GM19025 (cell line): ENCODE data around the gene DPYD.

Experiments used
- ATAC-seq: cut with Tn5 transposase; IDR thresholded peaks from one replicate; pipeline ENCODE4 v1.9.1; 2021; ENCODE audit warnings: mild to moderate bottlenecking, low read depth, moderate library complexity; ENCODE audit not compliant: unreplicated experiment

The DPYD gene

GRCh38 chr1:97730271-97730670 lies 190.6 kb downstream of the DPYD start:
- ATAC-seq: no peak

- no peak for ATAC-seq
Observed at GRCh38 chr1:97728436-97728835, 192.4 kb downstream of the DPYD start.

- no peak for ATAC-seq
Observed at GRCh38 chr1:97727029-97727428, 193.8 kb downstream of the DPYD start.

GRCh38 chr1:97726386-97726785 lies 194.4 kb downstream of the DPYD start:
- ATAC-seq: no peak

- no peak for ATAC-seq
Observed at GRCh38 chr1:97721221-97721620, 199.6 kb downstream of the DPYD start.

- no peak for ATAC-seq
Observed at GRCh38 chr1:97712980-97713379, 207.9 kb downstream of the DPYD start.

- ATAC-seq: no peak
Observed at GRCh38 chr1:97711858-97712257, 209.0 kb downstream of the DPYD start.

- ATAC-seq: no peak
Observed at GRCh38 chr1:97693601-97694000, 227.2 kb downstream of the DPYD start.

- ATAC-seq: no peak
Observed at GRCh38 chr1:97691325-97691724, 229.5 kb downstream of the DPYD start.

- no peak for ATAC-seq
Observed at GRCh38 chr1:97685360-97685759, 235.5 kb downstream of the DPYD start.

- ATAC-seq: no peak
Observed at GRCh38 chr1:97680894-97681293, 239.9 kb downstream of the DPYD start.

GRCh38 chr1:97680470-97680869 lies 240.4 kb downstream of the DPYD start:
- ATAC-seq: no peak

GRCh38 chr1:97677702-97678101 lies 243.1 kb downstream of the DPYD start:
- ATAC-seq: no peak

GRCh38 chr1:97674517-97674916 lies 246.3 kb downstream of the DPYD start:
- no peak for ATAC-seq

- no peak for ATAC-seq
Observed at GRCh38 chr1:97668945-97669344, 251.9 kb downstream of the DPYD start.

- ATAC-seq: no peak
Observed at GRCh38 chr1:97660431-97661105, 260.3 kb downstream of the DPYD start.

GRCh38 chr1:97654876-97655585 lies 265.8 kb downstream of the DPYD start:
- ATAC-seq: no peak

- ATAC-seq: no peak
Observed at GRCh38 chr1:97651250-97651649, 269.6 kb downstream of the DPYD start.

- no peak for ATAC-seq
Observed at GRCh38 chr1:97649591-97649990, 271.2 kb downstream of the DPYD start.

- no peak for ATAC-seq
Observed at GRCh38 chr1:97647776-97648175, 273.1 kb downstream of the DPYD start.

GRCh38 chr1:97646071-97646470 lies 274.8 kb downstream of the DPYD start:
- ATAC-seq: no peak

GRCh38 chr1:97640677-97641076 lies 280.2 kb downstream of the DPYD start:
- no peak for ATAC-seq
